ENCODE results near the gene SLC14A1.

SLC14A1 gene

DNA sequence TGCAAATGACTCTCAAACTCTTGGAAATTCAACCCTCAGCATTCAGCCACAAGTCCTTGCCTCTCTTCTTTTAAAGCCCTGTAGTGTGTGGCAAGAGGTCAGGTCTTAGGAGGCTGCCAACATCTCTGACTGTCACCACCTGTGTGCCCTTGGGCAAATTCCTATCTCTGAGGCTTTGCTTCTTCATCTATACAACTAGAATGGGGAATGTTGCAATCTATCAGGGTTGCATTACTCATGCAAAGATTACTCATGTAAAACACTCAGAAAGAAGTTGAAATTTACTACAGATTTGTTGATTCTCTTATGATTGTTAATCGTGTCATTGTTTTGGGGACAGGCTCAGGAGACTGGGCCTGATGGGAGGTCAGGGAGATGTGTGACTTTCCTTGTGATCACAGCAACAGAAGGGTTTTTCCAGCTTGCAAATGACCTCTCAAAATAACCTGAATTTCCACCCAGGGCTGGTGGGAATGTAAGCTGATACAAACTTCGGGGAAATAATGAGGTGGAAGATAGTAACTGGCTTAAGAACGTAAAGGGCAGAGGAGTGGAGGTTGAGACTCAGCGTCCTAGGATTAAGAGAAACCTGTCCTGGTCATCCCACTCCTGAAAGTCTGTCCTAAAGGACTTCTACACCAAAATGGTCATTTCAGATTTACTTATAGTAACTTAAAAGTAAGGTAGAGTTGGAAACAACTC is 69.4 kb downstream of the SLC14A1 start:
- DNase-seq (ENCODE audit: low read depth in 2 of 2, low spot score in 1 of 2), result no peak

DNA sequence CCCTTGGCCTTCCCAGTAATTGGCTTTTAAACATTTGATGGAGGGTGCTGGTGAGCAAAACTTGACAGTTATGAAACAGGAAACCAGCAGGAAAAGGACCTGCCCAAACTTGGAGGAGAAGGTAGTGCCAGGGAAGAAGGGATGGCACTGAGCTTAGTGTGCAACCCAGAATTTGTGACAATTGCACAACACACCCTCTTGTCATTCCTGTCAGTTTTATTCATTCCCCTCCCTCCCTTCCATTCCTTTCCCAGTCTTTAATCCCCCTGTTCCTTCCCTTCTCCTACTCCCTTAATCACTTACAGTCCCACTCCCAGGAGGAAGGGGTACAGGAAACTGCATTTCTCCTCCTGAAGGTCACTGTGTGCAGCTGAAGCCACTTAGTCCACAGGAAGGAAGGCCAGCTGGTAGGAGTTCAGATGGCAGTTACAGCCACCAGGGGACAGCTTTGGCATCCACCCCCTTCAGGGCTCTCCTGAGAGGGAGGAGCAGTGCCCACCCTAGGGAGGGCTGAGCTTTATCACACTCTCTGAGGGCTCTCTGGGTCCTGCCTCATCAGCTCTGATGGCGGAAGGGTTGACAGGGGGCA is 77.5 kb downstream of the SLC14A1 start:
- DNase-seq (ENCODE audit: low read depth in 2 of 2, low spot score in 1 of 2), result no peak
